ENCODE measurements around the gene TMEM151A.
A peak's percentile ranks its signal among the peaks of the same experiment; 100 is the strongest.
"Not testable (repeated sequence)": the region's sequence is repeated elsewhere in the genome, so short reads cannot be mapped to it uniquely, and the experiment has no call there.

The TMEM151A gene

GRCh38 chr11:66310324-66310723, 18.6 kb downstream of the TMEM151A start:
- DNase-seq, result no peak

- not testable (repeated sequence) for DNase-seq
Measured at GRCh38 chr11:66310803-66311440, 19.2 kb downstream of the TMEM151A start.

- no peak for DNase-seq
Measured at GRCh38 chr11:66311470-66311964, 19.8 kb downstream of the TMEM151A start.

GRCh38 chr11:66311965-66312548, 20.4 kb downstream of the TMEM151A start:
- peak; percentile 99 for DNase-seq

GRCh38 chr11:66312549-66313320, 21.0 kb downstream of the TMEM151A start:
- peak; percentile 84 for DNase-seq

GRCh38 chr11:66313321-66314185, 21.9 kb downstream of the TMEM151A start:
- DNase-seq, result no peak

- no peak for DNase-seq
Measured at GRCh38 chr11:66314186-66314501, 22.4 kb downstream of the TMEM151A start.

GRCh38 chr11:66314561-66315497, 23.1 kb downstream of the TMEM151A start:
- DNase-seq, result no peak

- no peak for DNase-seq
Measured at GRCh38 chr11:66315498-66315885, 23.8 kb downstream of the TMEM151A start.

- DNase-seq, result no peak
Measured at GRCh38 chr11:66315921-66316811, 24.5 kb downstream of the TMEM151A start.

GRCh38 chr11:66316849-66317251, 25.2 kb downstream of the TMEM151A start, which contains the start of gene CD248:
CD248 (minus strand) TSS chr11:66317044; CDS start chr11:66317027, 17 bp downstream.
- DNase-seq, result peak; percentile 71

- DNase-seq, result peak; percentile 74
Measured at GRCh38 chr11:66317322-66317722, 25.6 kb downstream of the TMEM151A start.

GRCh38 chr11:66317723-66318599, 26.3 kb downstream of the TMEM151A start:
- peak; percentile 65 for DNase-seq

GRCh38 chr11:66318600-66318970, 26.9 kb downstream of the TMEM151A start:
- no peak for DNase-seq

GRCh38 chr11:66320289-66320688, 28.6 kb downstream of the TMEM151A start:
- not testable (repeated sequence) for DNase-seq

- not testable (repeated sequence) for DNase-seq
Measured at GRCh38 chr11:66320748-66321147, 29.1 kb downstream of the TMEM151A start.

- DNase-seq, result no peak
Measured at GRCh38 chr11:66321606-66322005, 29.9 kb downstream of the TMEM151A start.

GRCh38 chr11:66322732-66323427, 31.2 kb downstream of the TMEM151A start:
- DNase-seq, result no peak

Measured in right kidney (tissue), 1 donor.